Stimulated activated CD4-positive, alpha-beta T cell treated with anti-CD3 and anti-CD28 coated beads, Interleukin-1b, Interleukin-23, amount 100 ng/mL, for 24 hours (primary cell): ENCODE data around the gene YEATS2.

Experiments
- DNase-seq, 4 experiments: peaks; one replicate each; pipeline ENCODE4 v3.0.0-alpha.2; 2020; ENCODE audit warnings: low read depth in 4 of 4, low spot score in 1 of 4

The YEATS2 gene

DNA sequence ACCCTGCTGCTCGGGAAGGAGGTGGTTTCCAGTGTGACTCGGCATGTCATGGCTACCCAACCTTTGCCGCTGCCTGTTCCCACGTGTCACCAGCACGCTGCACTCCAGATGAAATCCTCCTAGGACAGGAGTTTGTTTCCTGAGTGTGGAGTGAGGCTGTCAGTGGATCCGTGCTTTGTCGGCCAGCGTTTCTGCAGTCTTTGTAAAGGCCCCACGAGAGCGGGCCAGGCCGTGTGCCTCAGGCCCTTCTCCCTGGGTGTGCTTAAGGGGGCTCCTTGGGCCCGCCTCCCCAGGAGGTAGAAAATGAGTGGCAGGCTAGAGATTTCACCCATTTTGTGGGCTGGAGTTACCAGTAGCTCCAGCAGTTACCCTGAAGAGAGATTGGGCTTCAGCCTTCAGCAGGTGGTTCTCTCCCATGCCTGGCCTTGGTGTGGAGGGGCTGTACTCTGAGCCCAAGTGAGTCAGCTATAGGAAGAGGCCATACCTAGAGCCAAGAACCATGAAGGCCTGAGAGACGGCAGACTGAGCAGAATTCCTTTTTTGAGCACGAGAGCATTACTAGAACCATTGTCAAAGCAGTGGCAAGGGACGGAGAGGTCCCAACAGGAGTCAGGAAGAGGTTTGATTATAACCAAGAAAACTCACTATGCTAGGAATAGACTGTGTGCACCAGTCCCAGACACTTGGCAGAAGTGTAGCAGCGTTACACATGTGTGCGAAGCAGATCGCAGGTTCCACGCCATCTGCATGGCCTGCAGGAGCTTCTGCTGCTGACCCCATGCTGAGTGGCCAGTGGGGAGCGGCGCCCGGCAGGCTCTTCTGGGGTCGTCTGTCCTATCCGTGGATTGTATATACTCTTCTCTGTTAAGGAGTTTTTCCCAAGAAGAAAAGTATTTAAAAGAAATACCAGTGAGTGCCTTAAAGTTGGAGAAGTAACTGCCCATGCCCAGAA is 113.3 kb downstream of the YEATS2 start:
- no peak for DNase-seq

DNA sequence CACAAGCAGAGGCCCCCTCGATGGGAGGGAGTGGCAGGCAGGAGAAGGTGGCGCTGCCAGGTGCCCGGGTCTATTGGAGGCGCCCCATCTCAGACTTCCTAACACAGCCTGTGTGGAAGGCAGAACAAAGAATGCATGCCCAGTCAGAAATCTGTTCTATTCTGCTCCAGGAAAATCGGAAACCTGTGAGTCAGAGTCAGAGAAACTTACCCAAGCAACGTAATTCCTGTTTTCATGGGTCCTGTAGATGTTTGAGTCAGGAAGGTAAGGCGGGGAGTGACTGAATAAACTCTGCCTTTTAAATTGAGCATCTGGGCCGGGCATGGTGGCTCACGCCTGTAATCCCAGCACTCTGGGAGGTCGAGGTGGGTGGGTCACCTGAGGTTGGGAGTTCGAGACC is 114.0 kb downstream of the YEATS2 start:
- DNase-seq = no peak

DNA sequence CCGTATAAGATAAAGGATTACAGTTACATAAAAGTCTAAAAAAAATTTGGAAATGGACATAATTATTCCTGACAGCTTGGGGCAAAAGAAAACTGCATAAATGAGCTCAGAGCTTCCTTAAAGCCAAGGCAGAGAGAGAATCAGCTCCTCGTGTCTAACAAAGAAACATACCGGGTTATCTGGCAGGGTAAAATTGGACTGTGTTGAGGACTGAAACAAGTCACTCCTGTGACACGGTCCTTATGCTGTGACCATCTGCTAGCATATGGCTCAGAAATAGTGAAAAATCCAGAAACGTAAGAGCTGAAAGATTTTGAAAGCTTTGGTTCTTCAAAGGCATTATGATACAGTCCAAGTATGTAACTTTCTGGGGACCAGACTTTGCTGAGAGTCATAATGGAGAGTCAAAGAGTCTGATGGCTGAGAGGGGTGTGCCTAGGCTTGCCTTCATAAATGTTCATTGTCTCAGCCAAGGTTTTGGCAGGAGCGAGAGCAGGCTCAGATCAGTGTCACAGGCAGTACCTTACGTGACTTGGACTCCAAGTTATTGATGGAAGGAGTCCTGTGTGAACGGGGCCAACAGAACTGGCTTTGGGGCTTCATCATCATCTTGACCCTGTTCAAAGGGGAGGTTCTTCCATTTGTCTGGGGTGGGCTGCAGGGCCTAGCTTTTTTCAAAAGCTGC is 115.3 kb downstream of the YEATS2 start:
- DNase-seq = no peak

DNA sequence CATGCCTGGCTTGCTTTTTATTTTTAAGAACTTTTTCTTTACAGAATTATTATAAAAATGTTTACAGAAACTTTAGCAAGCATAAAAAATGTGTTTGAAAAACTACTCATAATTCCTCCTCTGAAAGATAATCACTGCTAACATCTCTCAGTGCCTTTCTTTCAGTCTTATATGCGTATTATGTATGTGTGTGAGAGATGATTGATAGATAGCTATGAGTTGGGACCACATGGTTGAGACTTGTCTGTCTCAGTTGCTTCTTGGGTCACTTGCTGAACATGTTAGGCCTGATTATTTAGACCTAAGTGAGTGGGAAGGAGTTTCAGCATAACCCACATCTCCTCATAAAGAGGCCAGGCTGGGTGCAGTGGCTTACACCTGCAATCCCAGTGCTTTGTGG is 116.6 kb downstream of the YEATS2 start:
- no peak for DNase-seq

DNA sequence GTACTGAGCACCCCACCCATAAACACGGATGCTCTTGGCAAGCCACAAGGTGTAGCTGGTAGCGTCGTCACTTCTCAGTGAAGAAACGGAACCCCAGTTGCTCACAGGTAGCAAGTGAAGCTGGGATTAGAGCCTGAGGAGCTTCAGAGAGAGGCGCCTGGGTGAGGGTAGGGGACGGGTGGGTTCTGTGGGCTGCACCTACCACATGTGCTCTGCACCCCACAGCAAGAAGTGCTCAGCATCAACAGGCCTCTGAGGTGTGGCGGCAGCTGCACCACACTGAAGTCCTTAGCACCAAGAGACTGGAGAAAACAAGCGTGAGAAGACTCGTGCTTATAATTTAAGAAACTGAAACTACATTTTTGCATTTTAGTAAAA is 118.0 kb downstream of the YEATS2 start:
- DNase-seq = no peak

DNA sequence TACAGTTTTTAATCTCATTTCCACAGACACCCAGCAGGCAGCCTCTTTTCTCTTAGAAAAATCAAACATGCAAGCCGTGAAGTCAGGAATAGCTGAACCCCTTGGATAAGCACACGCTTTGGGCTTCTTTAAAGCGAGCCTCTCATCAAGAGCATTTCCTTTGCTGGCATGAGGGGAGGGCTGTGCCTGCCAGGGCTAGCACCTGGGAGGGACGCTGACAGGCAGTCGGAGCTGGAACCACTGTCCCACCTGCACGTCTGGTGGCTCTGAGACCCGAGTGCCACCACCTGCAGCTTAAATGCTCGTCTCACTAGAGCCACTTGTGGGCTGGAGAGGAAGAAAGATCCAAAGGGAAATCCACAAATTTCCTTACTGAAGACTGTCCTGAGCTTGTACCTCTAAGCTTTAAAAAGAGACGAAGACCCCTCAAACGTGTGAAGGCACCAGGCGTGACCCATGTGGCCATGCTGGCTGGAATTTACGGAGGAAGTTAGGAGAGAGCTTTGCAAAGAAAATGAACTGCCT is 118.4 kb downstream of the YEATS2 start:
- no peak for DNase-seq

DNA sequence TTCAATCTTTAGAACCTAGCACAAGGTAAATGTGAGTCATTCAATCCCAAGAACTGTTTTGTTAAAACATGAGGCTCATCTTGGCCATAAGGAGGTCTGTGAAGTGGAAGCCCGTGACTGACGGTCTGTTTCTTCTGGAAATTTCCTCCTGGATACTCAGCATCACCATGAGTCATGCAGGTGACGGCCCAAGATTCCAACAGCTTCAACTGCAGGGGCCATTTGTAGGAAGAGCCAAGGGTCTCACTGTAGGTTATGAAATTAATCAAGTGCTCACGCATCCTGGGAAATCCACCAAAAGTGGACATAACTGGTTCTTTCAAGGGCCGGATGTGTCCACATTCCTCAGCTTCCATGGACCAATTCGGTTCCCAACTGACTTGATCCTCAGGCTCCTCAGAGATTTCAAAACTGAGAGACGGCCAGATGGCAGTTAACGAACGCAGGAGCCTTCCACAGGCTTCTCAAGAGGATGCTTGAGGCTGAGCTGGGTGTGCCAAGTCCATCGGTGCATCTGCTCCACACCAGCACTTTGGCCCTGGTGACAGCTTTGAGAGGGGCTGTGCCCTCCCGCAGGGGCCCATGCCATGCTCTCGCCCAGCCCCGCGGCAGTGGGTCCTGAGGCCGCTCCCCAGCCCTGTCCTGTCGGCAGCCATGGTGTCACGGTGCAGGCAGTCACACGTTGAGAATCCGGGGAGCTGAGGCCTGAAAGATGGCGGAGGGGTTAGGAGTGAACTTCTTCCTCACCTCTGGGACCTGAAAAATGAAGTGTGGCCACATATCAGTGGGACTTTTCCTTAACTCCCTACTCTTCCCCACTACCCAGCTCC is 119.3 kb downstream of the YEATS2 start:
- no peak for DNase-seq

DNA sequence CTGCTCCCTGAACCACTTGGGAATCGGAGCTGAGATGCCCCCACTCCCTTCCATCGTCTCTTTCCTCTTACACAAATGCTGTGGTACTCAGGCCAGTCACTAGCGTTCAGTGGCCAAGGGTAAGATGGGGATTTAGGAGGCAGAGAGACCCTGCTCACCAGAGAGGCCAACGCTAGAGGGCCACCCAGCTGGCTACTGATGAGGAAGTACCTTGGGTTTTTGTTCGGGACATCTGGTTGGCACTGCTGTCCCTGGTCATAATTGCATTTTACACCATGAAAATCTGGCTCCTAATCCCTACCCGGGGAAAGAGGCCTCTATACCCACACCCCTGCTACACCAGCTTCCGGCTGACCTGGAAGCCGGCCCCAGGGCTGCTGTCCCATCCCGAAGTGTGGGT is 120.0 kb downstream of the YEATS2 start:
- no peak for DNase-seq

DNA sequence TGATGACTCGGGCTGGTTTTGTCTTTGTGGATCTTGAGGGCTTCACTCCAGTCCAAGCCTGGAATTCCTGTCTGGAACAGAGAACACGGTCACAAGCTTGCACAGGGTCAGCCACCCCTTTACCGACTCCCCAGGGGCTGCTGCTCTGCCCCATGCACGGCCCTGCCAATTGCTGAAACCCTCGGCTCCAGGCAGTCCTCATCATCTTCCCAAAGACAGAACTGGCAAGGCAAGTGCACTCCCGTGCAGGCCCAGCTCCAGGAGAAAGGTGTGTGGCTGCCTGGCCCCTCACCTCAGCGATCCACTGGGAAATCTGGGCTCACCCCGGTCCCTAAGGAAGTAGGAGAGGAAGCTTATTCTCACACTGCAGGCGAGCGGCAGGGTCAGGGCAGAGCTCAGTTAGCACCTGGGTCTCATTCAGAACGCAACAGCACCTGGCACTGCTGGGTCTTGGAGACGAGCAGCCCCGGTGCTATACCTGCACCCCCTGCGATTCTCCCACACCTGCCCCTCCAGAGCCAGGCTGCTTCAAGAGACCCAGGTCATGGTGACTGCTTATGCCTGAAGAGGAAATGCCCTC is 120.5 kb downstream of the YEATS2 start:
- no peak for DNase-seq

DNA sequence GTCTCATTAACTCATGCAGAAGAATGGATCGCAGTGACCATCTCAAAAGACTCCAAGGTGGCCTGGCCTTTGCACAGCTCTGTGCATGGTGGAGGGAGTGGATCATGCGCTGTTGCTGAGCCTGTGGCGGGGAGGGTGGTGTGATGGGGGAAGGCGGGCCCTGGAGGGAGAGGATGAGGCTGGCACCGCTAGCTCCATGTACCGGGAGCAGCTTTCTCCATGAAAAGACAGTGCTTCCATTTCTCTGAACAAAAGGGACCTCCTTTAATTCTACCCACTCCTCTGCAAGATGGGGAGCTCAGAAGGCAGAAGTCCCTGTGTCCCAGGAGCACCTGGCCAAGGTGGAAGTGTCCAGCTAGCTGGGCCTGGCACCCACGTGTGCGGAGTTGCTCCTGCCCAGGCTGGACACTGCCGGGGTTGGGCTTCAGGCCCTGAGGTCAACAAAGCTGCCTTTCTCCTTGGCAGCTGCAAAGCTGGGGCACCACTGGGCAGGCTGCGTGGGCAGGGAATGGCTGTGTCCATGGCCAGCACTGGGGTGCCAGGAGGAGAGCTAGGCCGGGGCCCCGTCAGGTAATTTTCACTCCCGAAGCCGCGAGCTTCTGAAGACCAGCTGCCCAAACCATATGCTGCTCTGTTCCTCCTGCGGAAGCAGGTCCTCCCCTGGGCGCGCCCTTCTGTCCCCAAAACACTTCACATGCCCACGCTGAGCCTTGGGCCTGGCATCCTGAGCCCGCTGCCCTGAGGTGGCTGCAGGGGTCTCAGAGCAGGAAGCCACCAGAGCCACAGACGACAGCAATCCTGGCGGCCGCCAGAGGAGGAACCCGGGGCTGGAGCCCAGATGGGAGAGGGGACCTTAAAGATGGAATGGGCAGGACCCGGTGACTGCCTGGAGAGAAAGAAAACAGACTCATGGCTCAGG is 121.4 kb downstream of the YEATS2 start:
- no peak for DNase-seq

DNA sequence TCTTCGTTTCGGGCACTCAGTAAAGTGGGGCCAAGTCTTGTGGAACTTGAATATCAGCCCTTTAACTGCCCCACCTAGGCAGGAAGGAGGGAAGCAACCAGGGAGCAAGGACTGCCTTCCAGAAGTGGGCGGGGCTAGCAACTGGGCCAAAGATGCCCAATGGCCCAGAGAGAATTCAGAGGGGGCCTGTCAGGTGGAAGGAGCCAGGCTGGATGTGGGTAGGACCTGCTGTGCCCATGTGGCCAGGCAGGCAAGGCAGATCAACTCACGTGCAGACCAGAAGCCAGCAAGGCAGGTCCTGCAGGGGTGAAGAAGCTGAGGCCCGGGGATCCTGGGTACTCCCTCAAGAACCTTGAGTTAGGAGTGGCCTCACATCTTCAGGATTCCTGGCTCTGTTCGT is 122.2 kb downstream of the YEATS2 start:
- no peak for DNase-seq

DNA sequence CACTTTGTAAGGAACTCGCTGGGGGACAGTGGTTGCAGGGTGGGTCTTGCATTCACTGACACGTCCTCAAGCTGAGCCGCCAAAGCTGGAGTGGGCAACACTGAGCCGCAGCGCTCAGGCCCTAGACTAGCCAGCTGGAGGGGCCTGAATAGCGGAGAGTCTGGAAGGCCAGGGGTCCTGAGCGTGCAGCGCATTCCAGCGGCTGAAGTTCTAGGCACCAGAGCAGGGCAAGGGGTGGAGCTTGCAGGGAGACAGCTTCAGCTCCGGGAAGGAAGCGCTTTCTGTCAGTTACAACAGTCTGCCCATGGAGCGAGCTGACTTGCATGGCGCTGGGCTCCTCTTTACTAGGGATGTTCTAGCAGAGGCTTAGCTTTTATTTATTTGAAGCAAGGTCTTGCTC is 125.0 kb downstream of the YEATS2 start:
- DNase-seq = no peak

DNA sequence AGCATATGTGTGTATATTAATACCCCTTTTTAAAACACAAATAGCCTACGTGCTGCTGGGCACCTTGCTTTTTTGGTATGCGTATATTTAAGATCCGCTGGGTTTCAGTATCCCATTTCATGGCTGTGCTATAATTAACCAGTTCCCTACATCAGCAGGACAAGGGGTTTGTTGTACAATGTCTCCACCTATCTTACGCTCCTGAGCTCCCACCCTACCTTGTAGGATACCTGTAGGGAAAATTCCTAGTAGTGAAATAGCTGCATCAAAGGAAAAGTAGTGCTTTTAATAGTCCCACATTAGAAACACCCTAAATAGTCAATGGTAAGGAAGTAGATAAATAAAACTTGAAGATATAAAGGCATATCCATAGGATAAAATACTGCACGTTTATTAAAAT is 126.4 kb downstream of the YEATS2 start:
- DNase-seq = no peak

DNA sequence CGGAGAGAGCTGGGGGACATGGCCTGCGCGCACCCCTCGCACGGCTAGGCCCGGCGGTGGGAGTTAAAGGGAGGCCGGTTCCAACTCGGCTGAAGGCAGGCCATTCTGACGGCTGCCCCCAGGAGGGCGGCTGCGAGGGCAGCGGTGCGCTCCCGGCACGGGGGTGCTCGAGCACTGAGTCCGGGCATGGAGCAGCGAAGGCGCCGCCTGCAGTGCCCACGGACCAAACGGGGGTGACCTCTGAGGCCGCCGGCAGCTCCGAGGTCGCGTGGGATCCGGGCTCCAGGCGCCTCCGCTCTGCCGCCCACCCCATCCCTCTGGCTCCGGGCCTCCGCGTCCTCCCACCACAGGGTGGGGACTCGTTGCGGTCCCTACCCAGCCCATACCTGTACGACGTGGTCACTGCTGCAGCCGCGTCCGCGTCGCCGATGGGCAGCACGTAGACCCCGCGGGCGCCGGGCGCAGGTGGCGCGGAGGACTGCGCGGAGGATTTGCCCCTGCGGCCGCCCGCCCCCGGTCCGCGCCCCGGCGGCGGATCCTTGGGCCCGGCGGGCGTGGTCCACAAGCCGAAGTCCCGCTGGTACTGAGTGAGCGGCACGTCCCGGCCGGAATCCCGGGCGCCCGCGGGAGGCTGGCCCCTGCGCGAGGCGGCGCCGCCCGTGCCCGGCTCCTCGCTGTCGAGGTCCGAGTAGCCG is 127.3 kb downstream of the YEATS2 start:
- no peak for DNase-seq

DNA sequence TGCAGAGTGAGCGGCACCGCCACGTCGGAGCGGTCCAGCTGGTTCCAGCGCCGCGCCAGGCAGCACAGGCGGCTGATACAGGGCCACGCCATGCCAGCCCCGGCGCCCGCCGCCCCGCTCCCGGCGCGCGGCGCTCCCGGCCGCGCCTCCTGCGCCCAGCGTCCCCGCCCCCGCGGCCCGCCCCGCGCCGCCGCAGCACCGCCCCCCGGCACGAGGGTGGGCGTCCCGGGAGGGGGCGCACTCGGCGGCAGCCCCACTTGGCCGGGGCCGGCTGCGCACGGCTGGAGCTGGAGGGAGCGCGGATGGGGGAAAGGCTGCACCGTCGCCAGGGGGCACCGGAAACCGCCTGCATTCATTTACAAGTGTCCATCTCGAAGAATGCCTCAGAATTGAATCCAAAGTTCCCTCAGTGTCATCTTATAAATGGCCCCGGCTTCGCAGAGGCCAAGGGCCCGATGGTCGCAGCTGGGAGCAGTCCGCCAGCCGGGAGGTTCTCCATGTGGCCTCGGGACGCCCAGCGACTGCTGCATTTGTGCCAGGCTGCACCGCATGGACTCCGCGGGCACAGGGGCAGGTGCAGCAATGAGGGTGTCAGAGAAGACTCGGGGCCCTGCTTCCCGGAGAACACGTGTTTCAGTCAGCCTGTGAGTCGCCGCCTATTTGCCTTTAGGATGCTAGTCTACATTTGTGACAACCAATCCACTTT is 128.0 kb downstream of the YEATS2 start, which contains the start of gene MAP6D1:
Gene MAP6D1, minus strand, starts transcription at position 122 of the 706 bp plus-strand sequence. Its CDS starts 30 bp downstream, at position 92.
- peak in 2 of 4 experiments; percentile 10 to 32 for DNase-seq

DNA sequence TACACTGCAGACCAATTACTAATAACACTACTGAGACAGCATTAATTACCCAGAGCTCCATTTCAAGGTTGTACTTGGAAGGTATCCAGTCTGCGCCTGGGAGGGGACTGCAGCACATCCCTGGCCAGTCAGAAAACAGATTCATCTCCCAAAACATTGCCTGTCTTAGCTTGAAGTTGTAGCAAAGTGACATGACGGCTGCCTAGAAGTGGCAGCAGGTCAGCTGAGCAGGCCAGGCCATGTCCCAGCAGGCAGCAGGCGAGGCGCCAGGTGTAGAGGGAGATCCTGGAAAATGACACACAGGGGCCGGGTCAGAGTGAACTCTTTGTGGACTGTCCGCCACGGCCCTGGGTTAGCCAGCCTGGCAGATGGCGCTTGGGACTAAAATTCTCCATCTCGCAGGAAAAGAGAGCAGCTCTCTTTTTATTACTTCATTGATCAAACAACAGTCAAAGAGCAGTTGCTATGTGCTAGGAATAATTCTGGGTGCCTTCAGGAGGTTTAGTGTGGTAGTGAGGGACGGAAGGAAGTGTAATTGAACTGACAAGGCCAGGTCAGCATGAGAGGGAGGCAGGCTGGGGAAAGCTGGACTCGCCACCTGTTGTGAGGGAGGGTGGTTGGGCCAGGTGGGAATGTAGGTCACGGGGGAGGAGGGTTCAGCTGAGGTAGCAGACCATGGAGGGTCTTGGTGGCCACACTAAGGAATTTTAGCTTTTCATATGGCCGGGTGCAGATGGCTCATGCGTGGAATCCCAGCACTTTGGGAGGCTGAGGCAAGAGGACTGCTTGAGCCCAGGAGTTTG is 129.1 kb downstream of the YEATS2 start:
- no peak for DNase-seq

DNA sequence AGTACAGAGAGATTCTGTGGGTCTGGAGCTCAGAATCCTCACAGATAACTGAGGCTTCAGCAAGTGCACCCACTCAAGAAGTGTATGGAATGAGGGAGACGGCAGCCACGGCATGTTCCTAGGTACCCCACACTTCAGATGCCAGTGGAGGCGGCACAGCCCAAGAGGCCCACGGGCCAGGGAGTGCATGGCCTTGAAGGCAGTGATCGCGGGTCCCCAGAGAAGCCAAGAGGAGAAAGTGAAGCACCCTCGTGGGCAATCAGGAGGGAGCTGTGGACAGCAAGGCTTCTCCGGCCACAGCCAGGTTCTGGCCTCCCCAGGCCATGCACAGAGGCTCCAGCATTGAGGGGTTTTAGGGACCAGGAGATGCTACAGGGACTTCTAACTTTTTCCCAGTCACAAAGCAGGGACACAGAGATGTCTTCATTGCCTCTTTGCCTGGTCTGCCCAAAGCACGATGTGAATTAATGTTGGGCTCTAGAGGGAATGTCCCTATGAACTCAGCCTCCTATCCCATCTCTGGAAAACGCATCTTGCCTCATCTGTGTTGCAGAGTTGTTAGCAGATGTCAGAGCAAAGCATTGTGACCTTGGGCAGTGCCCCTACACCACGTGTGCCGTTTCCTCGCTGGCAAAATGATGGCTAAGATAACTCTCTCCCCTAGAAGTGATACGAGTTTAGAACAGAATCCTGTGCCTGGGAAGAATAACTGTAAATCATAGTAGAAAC is 130.4 kb downstream of the YEATS2 start:
- no peak for DNase-seq
